ENCODE data around the gene LGALS9.
"Not testable (repeated sequence)": the region's sequence is repeated elsewhere in the genome, so short reads cannot be mapped to it uniquely, and the experiment has no call there.

LGALS9 gene

GRCh38 chr17:27690882-27691281 is 59.9 kb downstream of the LGALS9 start:
- no peak for TF ChIP-seq POLR2A (IDR thresholded peaks at IDR 0.05; ENCODE audit: low read depth, low read length)
- DNase-seq (ENCODE audit: insufficient read length, low spot score) (no peak), FAIRE-seq (no peak)

- not testable (repeated sequence) for DNase-seq (ENCODE audit: insufficient read length, low spot score); FAIRE-seq
Measured at GRCh38 chr17:27695254-27695814, 64.3 kb downstream of the LGALS9 start.
